Mesenchymal stem cell (in vitro differentiated cells and primary cell): ENCODE data around the gene DNAJC6.
"Not testable (repeated sequence)": the region's sequence is repeated elsewhere in the genome, so short reads cannot be mapped to it uniquely, and the experiment has no call there.

ENCODE experiments used
- DNase-seq: peaks from one replicate; pipeline ENCODE4 v3.0.0-alpha.2; 2013
- H2AFZ ChIP-seq: one replicate; pipeline ENCODE4 v1.6.1; 2013; ENCODE audit warnings: low read depth, mild to moderate bottlenecking, control low read depth, inconsistent platforms, low read length, moderate library complexity
- H2AK5ac ChIP-seq: 2 replicates; pipeline ENCODE4 v1.6.1; 2013; ENCODE audit warnings: low read length, moderate library complexity, mild to moderate bottlenecking, inconsistent platforms; ENCODE audit not compliant: severe bottlenecking
- H2BK120ac ChIP-seq: one replicate; pipeline ENCODE4 v1.6.1; 2013; ENCODE audit warnings: low read depth, mild to moderate bottlenecking, inconsistent platforms, low read length, moderate library complexity
- H2BK12ac ChIP-seq, 2 experiments: one replicate each; pipeline ENCODE4 v1.6.1; 2013; ENCODE audit warnings: inconsistent platforms in 2 of 2, low read length in 2 of 2, mild to moderate bottlenecking in 2 of 2, moderate library complexity in 2 of 2, control low read depth in 1 of 2
- H2BK15ac ChIP-seq: one replicate; pipeline ENCODE4 v1.6.1; 2013; ENCODE audit warnings: mild to moderate bottlenecking, low read depth, inconsistent platforms; ENCODE audit not compliant: poor library complexity, severe bottlenecking
- H2BK5ac ChIP-seq: 2 replicates; pipeline ENCODE4 v1.6.1; 2013; ENCODE audit warnings: low read depth, mild to moderate bottlenecking, low read length, control low read depth, inconsistent platforms; ENCODE audit not compliant: poor library complexity, severe bottlenecking
- H3K14ac ChIP-seq, 2 experiments: one replicate each; pipeline ENCODE4 v1.6.1; 2013; ENCODE audit warnings: inconsistent platforms in 2 of 2, low read length in 2 of 2, control low read depth in 1 of 2, mild to moderate bottlenecking in 1 of 2, moderate library complexity in 1 of 2
- H3K18ac ChIP-seq, 2 experiments: one replicate each; pipeline ENCODE4 v1.6.1; 2013; ENCODE audit warnings: inconsistent platforms in 2 of 2, low read length in 2 of 2, control low read depth in 1 of 2, low read depth in 1 of 2, mild to moderate bottlenecking in 1 of 2
- H3K23ac ChIP-seq, 2 experiments: one replicate each; pipeline ENCODE4 v1.6.1; 2013; ENCODE audit warnings: inconsistent platforms in 2 of 2, low read length in 2 of 2, mild to moderate bottlenecking in 2 of 2, moderate library complexity in 2 of 2, control low read depth in 1 of 2
- H3K27ac ChIP-seq: 2 replicates; pipeline ENCODE4 v1.5.1; 2013; ENCODE audit warnings: mild to moderate bottlenecking, moderate library complexity, low read length, control low read depth, inconsistent platforms; ENCODE audit not compliant: poor library complexity, severe bottlenecking
- H3K27me3 ChIP-seq, 2 experiments: 2 replicates each; pipeline versions ENCODE4 v1.6.1 to v1.7.0; 2013; ENCODE audit warnings: low read length in 2 of 2, mild to moderate bottlenecking in 2 of 2, moderate library complexity in 2 of 2, control low read depth in 1 of 2, inconsistent platforms in 1 of 2; ENCODE audit not compliant: control insufficient read depth in 1 of 2, insufficient read depth in 1 of 2
- H3K36me3 ChIP-seq, 2 experiments: 2 replicates each; pipeline versions ENCODE4 v1.6.1 to v1.7.0; 2013; ENCODE audit warnings: low read length in 2 of 2, control low read depth in 1 of 2, inconsistent platforms in 1 of 2, low read depth in 1 of 2, mild to moderate bottlenecking in 1 of 2; ENCODE audit not compliant: insufficient read depth in 2 of 2, control insufficient read depth in 1 of 2
- H3K4ac ChIP-seq, 2 experiments: one replicate each; pipeline ENCODE4 v1.6.1; 2013; ENCODE audit warnings: inconsistent platforms in 2 of 2, low read length in 2 of 2, mild to moderate bottlenecking in 2 of 2, moderate library complexity in 2 of 2, control low read depth in 1 of 2, low read depth in 1 of 2
- H3K4me1 ChIP-seq: 2 replicates; pipeline ENCODE4 v1.6.1; 2013; ENCODE audit warnings: low read depth, low read length, control low read depth; ENCODE audit not compliant: control insufficient read depth, insufficient read depth
- H3K4me2 ChIP-seq: 2 replicates; pipeline ENCODE4 v1.6.1; 2013; ENCODE audit warnings: low read length, mild to moderate bottlenecking, inconsistent platforms; ENCODE audit not compliant: poor library complexity, severe bottlenecking
- H3K4me3 ChIP-seq, 2 experiments: 2 replicates each; pipeline versions ENCODE4 v1.5.1 to v1.7.0; 2013; ENCODE audit warnings: low read length in 2 of 2, mild to moderate bottlenecking in 2 of 2, control low read depth in 1 of 2, low read depth in 1 of 2; ENCODE audit not compliant: insufficient read depth in 1 of 2
- H3K79me1 ChIP-seq: replicated peaks from 2 replicates; pipeline ENCODE4 v1.6.1; 2013; ENCODE audit warnings: mild to moderate bottlenecking, control low read depth, low read length, inconsistent platforms; ENCODE audit not compliant: poor library complexity, severe bottlenecking
- H3K9ac ChIP-seq: 2 replicates; pipeline ENCODE4 v1.7.0; 2013; ENCODE audit warnings: mild to moderate bottlenecking, low read length, moderate library complexity
- H3K9me3 ChIP-seq: 2 replicates; pipeline ENCODE4 v1.7.0; 2013; ENCODE audit warnings: mild to moderate bottlenecking, low read length; ENCODE audit not compliant: control insufficient read depth
- H4K8ac ChIP-seq: one replicate; pipeline ENCODE4 v1.6.1; 2013; ENCODE audit warnings: inconsistent platforms, mild to moderate bottlenecking, low read length, moderate library complexity
- H4K91ac ChIP-seq: one replicate; pipeline ENCODE4 v1.6.1; 2013; ENCODE audit warnings: mild to moderate bottlenecking, low read length, inconsistent platforms
- WGBS: methylation state at CpG from one replicate; pipeline ENCODE4 v1.1.7; 2013; ENCODE audit warnings: mixed read lengths; 5-methylcytosine and 5-hydroxymethylcytosine counted together

DNAJC6 gene

GRCh38 chr1:65284229-65284628, 25.1 kb upstream of the DNAJC6 start:
- H2BK12ac ChIP-seq = no peak overlapping the region
- no peak overlapping the region for H4K91ac ChIP-seq
- H3K4me3 ChIP-seq = no peak overlapping the region
- H3K27ac ChIP-seq = no peak overlapping the region
- no peak overlapping the region for H2AFZ ChIP-seq
- H3K79me1 ChIP-seq = peaks cover 1% of the 10 kb centered on the region
- no peaks in the 10 kb centered on the region for H3K36me3 ChIP-seq
- H3K9ac ChIP-seq = no peak overlapping the region
- no peak overlapping the region for H3K4me2 ChIP-seq
- H3K9me3 ChIP-seq = no peaks in the 10 kb centered on the region
- H3K4ac ChIP-seq = no peak overlapping the region
- no peak overlapping the region for H3K23ac ChIP-seq
- H2BK5ac ChIP-seq = no peak overlapping the region
- H3K14ac ChIP-seq = no peak overlapping the region
- 91% methylated on average over 2 of the region's 3 CpGs for WGBS
- no peak overlapping the region for H3K18ac ChIP-seq
- no peak for DNase-seq
- no peak overlapping the region for H4K8ac ChIP-seq
- H3K4me1 ChIP-seq = peaks cover 3% of the 10 kb centered on the region
- H3K27me3 ChIP-seq = no peaks in the 10 kb centered on the region
- H2BK15ac ChIP-seq = no peak overlapping the region
- no peak overlapping the region for H2BK120ac ChIP-seq
- H2AK5ac ChIP-seq = no peak overlapping the region

- Histone ChIP-seq H3K18ac (no peak overlapping the region), H3K79me1 (no peaks in the 10 kb centered on the region), H4K8ac (no peak overlapping the region)
Measured at GRCh38 chr1:65289449-65289848, 19.9 kb upstream of the DNAJC6 start.

GRCh38 chr1:65291818-65292217, 17.5 kb upstream of the DNAJC6 start:
- WGBS = 95% methylated on average over 9 of the region's 9 CpGs

More at GRCh38 chr1:65289449-65289848, 19.9 kb upstream of the DNAJC6 start:
- Histone ChIP-seq H3K4ac (no peak overlapping the region), H3K9me3 (no peaks in the 10 kb centered on the region), H3K9ac (no peak overlapping the region), H2AK5ac (no peak overlapping the region), H4K91ac (no peak overlapping the region), H3K4me2 (no peak overlapping the region), H2BK15ac (no peak overlapping the region), H2BK12ac (no peak overlapping the region), H3K23ac (no peak overlapping the region), H2BK120ac (no peak overlapping the region), H3K27ac (no peak overlapping the region), H3K4me1 (no peaks in the 10 kb centered on the region), H2BK5ac (no peak overlapping the region), H2AFZ (no peak overlapping the region), H3K4me3 (no peak overlapping the region), H3K36me3 (no peaks in the 10 kb centered on the region), H3K27me3 (no peaks in the 10 kb centered on the region), H3K14ac (no peak overlapping the region)
- no peak for DNase-seq

GRCh38 chr1:65292861-65293593, 16.3 kb upstream of the DNAJC6 start:
- Histone ChIP-seq H3K79me1 (no peaks in the 10 kb centered on the region), H2BK12ac (no peak overlapping the region), H2BK5ac (no peak overlapping the region), H3K4ac (no peak overlapping the region), H3K14ac (no peak overlapping the region), H2AFZ (no peak overlapping the region), H3K4me2 (no peak overlapping the region), H2BK120ac (no peak overlapping the region), H4K91ac (no peak overlapping the region), H4K8ac (no peak overlapping the region), H3K36me3 (no peaks in the 10 kb centered on the region), H3K4me3 (no peak overlapping the region), H3K27me3 (no peaks in the 10 kb centered on the region), H3K9me3 (peaks cover under 1% of the 10 kb centered on the region), H2AK5ac (no peak overlapping the region), H2BK15ac (no peak overlapping the region), H3K18ac (no peak overlapping the region), H3K4me1 (no peaks in the 10 kb centered on the region), H3K9ac (no peak overlapping the region), H3K27ac (no peak overlapping the region), H3K23ac (no peak overlapping the region)
- no peak for DNase-seq
- WGBS = 80% methylated on average over 2 of the region's 2 CpGs

More at GRCh38 chr1:65291818-65292217, 17.5 kb upstream of the DNAJC6 start:
- H3K4me1 ChIP-seq, H3K79me1 ChIP-seq, H4K91ac ChIP-seq, H3K27ac ChIP-seq, H2AK5ac ChIP-seq, H3K4me2 ChIP-seq, H3K9me3 ChIP-seq, H2BK120ac ChIP-seq, H3K18ac ChIP-seq, H4K8ac ChIP-seq, H3K27me3 ChIP-seq, H2AFZ ChIP-seq, H3K4me3 ChIP-seq, H3K14ac ChIP-seq, DNase-seq, H3K36me3 ChIP-seq, H2BK5ac ChIP-seq, H2BK12ac ChIP-seq, H3K23ac ChIP-seq, H3K4ac ChIP-seq, H3K9ac ChIP-seq, H2BK15ac ChIP-seq: not testable (repeated sequence)
